ENCODE measurements around the gene PRM1. TPM values are rescaled to one million over a fixed set of nuclear protein-coding genes. Genes with fewer than 3 reads are reported as not detected.

The PRM1 gene
- total RNA-seq, 1 donor from 2014 or later, result not detected

GRCh38 chr16:11235703-11235991 is 45.5 kb downstream of the PRM1 start:
- no peak overlapping the region for H3K4me3 Mint-ChIP-seq
- no peaks in the 10 kb centered on the region for H3K27me3 Mint-ChIP-seq (ENCODE audit: low read depth)
- DNase-seq (ENCODE audit: low spot score in 2 of 2, unreplicated experiment in 2 of 2), result no peak
- no peaks in the 10 kb centered on the region for H3K4me1 Mint-ChIP-seq
- TF ChIP-seq CTCF (IDR thresholded peaks at IDR 0.05; ENCODE audit: unreplicated experiment), result no peak
- H3K27ac Mint-ChIP-seq, result no peak overlapping the region
- no peaks in the 10 kb centered on the region for H3K36me3 Mint-ChIP-seq
- no peaks in the 10 kb centered on the region for H3K9me3 Mint-ChIP-seq

- no peak overlapping the region for H3K27ac Mint-ChIP-seq
- no peaks in the 10 kb centered on the region for H3K9me3 Mint-ChIP-seq
- H3K4me1 Mint-ChIP-seq, result no peaks in the 10 kb centered on the region
- DNase-seq (ENCODE audit: low spot score in 2 of 2, unreplicated experiment in 2 of 2), result no peak
- no peak for TF ChIP-seq CTCF (IDR thresholded peaks at IDR 0.05; ENCODE audit: unreplicated experiment)
- H3K4me3 Mint-ChIP-seq, result no peak overlapping the region
- no peaks in the 10 kb centered on the region for H3K27me3 Mint-ChIP-seq (ENCODE audit: low read depth)
- no peaks in the 10 kb centered on the region for H3K36me3 Mint-ChIP-seq
Observed at GRCh38 chr16:11234884-11235702, 46.0 kb downstream of the PRM1 start.

GRCh38 chr16:11233727-11234376 is 47.3 kb downstream of the PRM1 start:
- Mint-ChIP-seq H3K27ac (no peak overlapping the region), H3K36me3 (no peaks in the 10 kb centered on the region), H3K9me3 (no peaks in the 10 kb centered on the region), H3K4me3 (no peak overlapping the region), H3K4me1 (no peaks in the 10 kb centered on the region), H3K27me3 (ENCODE audit: low read depth) (no peaks in the 10 kb centered on the region)
- DNase-seq (ENCODE audit: low spot score in 2 of 2, unreplicated experiment in 2 of 2), result no peak
- no peak for TF ChIP-seq CTCF (IDR thresholded peaks at IDR 0.05; ENCODE audit: unreplicated experiment)

GRCh38 chr16:11232852-11233726 is 48.0 kb downstream of the PRM1 start:
- Mint-ChIP-seq H3K27me3 (ENCODE audit: low read depth) (no peaks in the 10 kb centered on the region), H3K4me1 (no peaks in the 10 kb centered on the region), H3K27ac (no peak overlapping the region), H3K4me3 (no peak overlapping the region), H3K9me3 (no peaks in the 10 kb centered on the region), H3K36me3 (no peaks in the 10 kb centered on the region)
- DNase-seq (ENCODE audit: low spot score in 2 of 2, unreplicated experiment in 2 of 2), result no peak
- no peak for TF ChIP-seq CTCF (IDR thresholded peaks at IDR 0.05; ENCODE audit: unreplicated experiment)

- TF ChIP-seq CTCF (IDR thresholded peaks at IDR 0.05; ENCODE audit: unreplicated experiment), result no peak
- Mint-ChIP-seq H3K27ac (no peak overlapping the region), H3K4me3 (no peak overlapping the region), H3K27me3 (ENCODE audit: low read depth) (no peaks in the 10 kb centered on the region), H3K36me3 (no peaks in the 10 kb centered on the region), H3K4me1 (no peaks in the 10 kb centered on the region), H3K9me3 (no peaks in the 10 kb centered on the region)
- no peak for DNase-seq (ENCODE audit: low spot score in 2 of 2, unreplicated experiment in 2 of 2)
Observed at GRCh38 chr16:11232302-11232851, 48.8 kb downstream of the PRM1 start.

Measured in mesothelial cell of epicardium (in vitro differentiated cells).